Measurements from ENCODE around the gene LARGE1. TPM values are rescaled to one million over a fixed set of nuclear protein-coding genes. Genes with fewer than 3 reads are reported as not detected.
A peak's percentile ranks its signal among the peaks of the same experiment; 100 is the strongest.

LARGE1 gene
- total RNA-seq, 1 donor from 2014 or later = 27.4 TPM

GRCh38 chr22:33635766-33636165 lies 284.5 kb downstream of the LARGE1 start:
- no peak overlapping the region for H3K4me3 ChIP-seq
- intact Hi-C loops (cut with DNase I) = no loop called here
- no peaks in the 10 kb centered on the region for H3K27me3 ChIP-seq (ENCODE audit: low read depth)
- ATAC-seq (no peak), DNase-seq (no peak)
- H3K4me1 ChIP-seq = no peaks in the 10 kb centered on the region
- H3K27ac ChIP-seq = no peak overlapping the region
- H3K36me3 ChIP-seq = no peaks in the 10 kb centered on the region
- no peak for TF ChIP-seq CTCF (IDR thresholded peaks at IDR 0.05)
- no peaks in the 10 kb centered on the region for H3K9me3 ChIP-seq

DNA sequence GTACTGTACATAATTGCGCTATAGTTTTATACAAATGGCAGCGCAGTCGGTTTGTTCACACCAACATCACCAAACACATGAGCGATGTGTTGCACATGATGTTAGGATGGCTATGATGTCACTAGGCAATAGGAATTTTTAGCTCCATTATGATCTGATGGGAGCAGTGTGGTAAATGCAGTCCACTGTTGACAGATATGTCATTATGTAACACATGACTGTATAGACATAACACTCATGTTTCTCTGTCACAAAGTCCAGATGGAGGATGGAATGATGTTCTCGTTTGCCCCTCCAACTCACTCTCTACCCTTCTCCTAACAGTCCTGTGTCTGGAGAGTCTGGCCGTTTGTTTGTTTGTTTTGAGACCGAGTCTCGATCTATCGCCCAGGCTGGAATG lies 288.5 kb downstream of the LARGE1 start:
- DNase-seq = no peak
- no peak overlapping the region for H3K27ac ChIP-seq
- no peaks in the 10 kb centered on the region for H3K27me3 ChIP-seq (ENCODE audit: low read depth)
- H3K4me1 ChIP-seq = no peaks in the 10 kb centered on the region
- H3K36me3 ChIP-seq = no peaks in the 10 kb centered on the region
- intact Hi-C loops (cut with DNase I) = no loop called here
- ATAC-seq = no peak
- no peaks in the 10 kb centered on the region for H3K9me3 ChIP-seq
- no peak for TF ChIP-seq CTCF (IDR thresholded peaks at IDR 0.05)
- H3K4me3 ChIP-seq = no peak overlapping the region

- no peak overlapping the region for H3K4me3 ChIP-seq
- DNase-seq (no peak), ATAC-seq (no peak)
- H3K4me1 ChIP-seq = no peaks in the 10 kb centered on the region
- no peaks in the 10 kb centered on the region for H3K27me3 ChIP-seq (ENCODE audit: low read depth)
- H3K9me3 ChIP-seq = no peaks in the 10 kb centered on the region
- TF ChIP-seq CTCF (IDR thresholded peaks at IDR 0.05) = no peak
- no peaks in the 10 kb centered on the region for H3K36me3 ChIP-seq
- H3K27ac ChIP-seq = no peak overlapping the region
- intact Hi-C loops (cut with DNase I) = no loop called here
Observed at GRCh38 chr22:33625959-33626358, 294.3 kb downstream of the LARGE1 start.

- Histone ChIP-seq H3K36me3 (no peaks in the 10 kb centered on the region), H3K4me1 (no peaks in the 10 kb centered on the region), H3K9me3 (no peaks in the 10 kb centered on the region), H3K4me3 (no peak overlapping the region), H3K27me3 (ENCODE audit: low read depth) (no peaks in the 10 kb centered on the region), H3K27ac (no peak overlapping the region)
- ATAC-seq (peak in 1 of 2 donors; percentile 35), DNase-seq (no peak)
- intact Hi-C loops (cut with DNase I) = no loop called here
- no peak for TF ChIP-seq CTCF (IDR thresholded peaks at IDR 0.05)
Observed at GRCh38 chr22:33620085-33620484, 300.2 kb downstream of the LARGE1 start.

DNA sequence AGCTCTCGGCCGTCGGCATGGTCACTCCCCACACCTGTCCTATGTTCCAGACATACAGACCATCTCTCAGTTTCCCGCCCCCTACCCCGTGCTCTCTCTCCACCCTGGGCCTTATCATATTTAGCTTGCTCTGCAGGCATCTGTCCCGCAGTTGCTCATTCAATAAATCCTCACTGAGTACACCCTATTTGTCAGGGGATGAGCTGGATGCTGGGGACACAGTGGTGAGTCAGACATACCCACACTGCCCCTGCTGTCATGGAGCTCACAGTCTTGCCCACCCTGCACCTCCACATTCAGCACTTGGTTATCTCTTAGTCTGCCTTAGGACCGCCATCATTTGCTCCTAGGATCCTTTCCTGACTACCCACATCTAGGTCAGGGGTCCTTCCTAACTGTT lies 313.8 kb downstream of the LARGE1 start:
- ATAC-seq (no peak), DNase-seq (no peak)
- intact Hi-C loops (cut with DNase I) = no loop called here
- Histone ChIP-seq H3K36me3 (no peaks in the 10 kb centered on the region), H3K4me3 (no peak overlapping the region), H3K27me3 (ENCODE audit: low read depth) (no peaks in the 10 kb centered on the region), H3K4me1 (no peaks in the 10 kb centered on the region), H3K9me3 (no peaks in the 10 kb centered on the region), H3K27ac (no peak overlapping the region)
- no peak for TF ChIP-seq CTCF (IDR thresholded peaks at IDR 0.05)

GRCh38 chr22:33605666-33606065 lies 314.6 kb downstream of the LARGE1 start:
- Histone ChIP-seq H3K4me1 (no peaks in the 10 kb centered on the region), H3K4me3 (no peak overlapping the region), H3K9me3 (no peaks in the 10 kb centered on the region), H3K27me3 (ENCODE audit: low read depth) (no peaks in the 10 kb centered on the region), H3K36me3 (no peaks in the 10 kb centered on the region), H3K27ac (no peak overlapping the region)
- ATAC-seq = peak; percentile 51 to 55
- intact Hi-C loops (cut with DNase I) = no loop called here
- no peak for TF ChIP-seq CTCF (IDR thresholded peaks at IDR 0.05)
- no peak for DNase-seq

Measured in lower lobe of right lung (tissue), 2 donors.